ENCODE data around the gene SLC8B1. TPM values are rescaled to one million over a fixed set of nuclear protein-coding genes. Genes with fewer than 3 reads are reported as not detected.

The SLC8B1 gene
- polyA plus RNA-seq, 1 donor (not counting 4 experiments of a cell fraction or from before 2014, with no cell fraction given): 8.0 TPM

- dilution Hi-C loops (cut with MboI; ENCODE audit: extremely low pct_ligation_motif_present, low sequenced_read_pairs): no loop called here
- TF ChIP-seq EZH2 (IDR thresholded peaks at IDR 0.05; ENCODE audit: low read length) (no peak), CTCF (optimal IDR thresholded peaks at IDR 0.05 in 1 of 3, IDR thresholded peaks at IDR 0.05 in 1 of 3, conservative IDR thresholded peaks at IDR 0.05 in 1 of 3; ENCODE audit: extremely low read depth in 1 of 3, insufficient read depth in 2 of 3, low read length in 3 of 3) (no peak)
- no peaks in the 10 kb centered on the region for H3K9me3 ChIP-seq (ENCODE audit: control insufficient read depth, low read depth, low read length)
These were observed 36.9 kb upstream of the SLC8B1 start for GRCh38 chr12:113371808-113372207.

GRCh38 chr12:113370923-113371682, 36.2 kb upstream of the SLC8B1 start:
- DNase-seq (ENCODE audit: low read depth, low spot score) (no peak), FAIRE-seq (no peak)
- Histone ChIP-seq H3K36me3 (ENCODE audit: control insufficient read depth in 2 of 2, extremely low read depth in 1 of 2, insufficient read depth in 2 of 2, low read length in 2 of 2) (peaks cover 11 to 14% of the 10 kb centered on the region in 2 experiments), H3K4me2 (ENCODE audit: control insufficient read depth, extremely low read depth, insufficient read depth, low read depth, low read length) (no peak overlapping the region), H3K9me1 (ENCODE audit: control insufficient read depth, extremely low read depth, insufficient read depth, low read length) (no peaks in the 10 kb centered on the region), H3K27ac (ENCODE audit: control insufficient read depth, insufficient read depth, low read length) (no peak overlapping the region), H2AFZ (ENCODE audit: control insufficient read depth, low read length) (no peak overlapping the region), H3K9me3 (ENCODE audit: control insufficient read depth, low read depth, low read length) (no peaks in the 10 kb centered on the region), H3K27me3 (ENCODE audit: control insufficient read depth, extremely low read depth, insufficient read depth, low read length) (no peaks in the 10 kb centered on the region), H4K20me1 (ENCODE audit: control insufficient read depth, extremely low read depth, insufficient read depth, low read length) (no peaks in the 10 kb centered on the region), H3K4me3 (ENCODE audit: control insufficient read depth in 2 of 3, extremely low read depth in 1 of 3, insufficient read depth in 2 of 3, low read depth in 1 of 3, low read length in 3 of 3) (no peak overlapping the region), H3K9ac (ENCODE audit: control insufficient read depth, extremely low read depth, insufficient read depth, low read length) (no peak overlapping the region), H3K79me2 (ENCODE audit: control insufficient read depth, insufficient read depth, low read length) (no peaks in the 10 kb centered on the region), H3K4me1 (ENCODE audit: control insufficient read depth, extremely low read depth, insufficient read depth, low read length) (no peaks in the 10 kb centered on the region)
- dilution Hi-C loops (cut with MboI; ENCODE audit: extremely low pct_ligation_motif_present, low sequenced_read_pairs): no loop called here
- TF ChIP-seq CTCF (optimal IDR thresholded peaks at IDR 0.05 in 1 of 3, IDR thresholded peaks at IDR 0.05 in 1 of 3, conservative IDR thresholded peaks at IDR 0.05 in 1 of 3; ENCODE audit: extremely low read depth in 1 of 3, insufficient read depth in 2 of 3, low read length in 3 of 3) (no peak), EZH2 (IDR thresholded peaks at IDR 0.05; ENCODE audit: low read length) (no peak)

More at GRCh38 chr12:113371808-113372207, 36.9 kb upstream of the SLC8B1 start:
- Histone ChIP-seq H3K4me1 (ENCODE audit: control insufficient read depth, extremely low read depth, insufficient read depth, low read length) (no peaks in the 10 kb centered on the region), H3K27ac (ENCODE audit: control insufficient read depth, insufficient read depth, low read length) (no peak overlapping the region), H2AFZ (ENCODE audit: control insufficient read depth, low read length) (no peak overlapping the region), H3K4me2 (ENCODE audit: control insufficient read depth, extremely low read depth, insufficient read depth, low read depth, low read length) (no peak overlapping the region), H3K79me2 (ENCODE audit: control insufficient read depth, insufficient read depth, low read length) (no peaks in the 10 kb centered on the region), H3K9ac (ENCODE audit: control insufficient read depth, extremely low read depth, insufficient read depth, low read length) (no peak overlapping the region), H3K4me3 (ENCODE audit: control insufficient read depth in 2 of 3, extremely low read depth in 1 of 3, insufficient read depth in 2 of 3, low read depth in 1 of 3, low read length in 3 of 3) (no peak overlapping the region), H3K27me3 (ENCODE audit: control insufficient read depth, extremely low read depth, insufficient read depth, low read length) (no peaks in the 10 kb centered on the region), H3K36me3 (ENCODE audit: control insufficient read depth in 2 of 2, extremely low read depth in 1 of 2, insufficient read depth in 2 of 2, low read length in 2 of 2) (peaks cover 11 to 14% of the 10 kb centered on the region in 2 experiments), H4K20me1 (ENCODE audit: control insufficient read depth, extremely low read depth, insufficient read depth, low read length) (no peaks in the 10 kb centered on the region), H3K9me1 (ENCODE audit: control insufficient read depth, extremely low read depth, insufficient read depth, low read length) (no peaks in the 10 kb centered on the region)
- no peak for FAIRE-seq
- no peak for DNase-seq (ENCODE audit: low read depth, low spot score)

Measured in keratinocyte (primary cell).